CD4-positive, alpha-beta T cell treated with Interferon gamma for 1 hour (primary cell): Measurements from ENCODE around the gene DNAJC1.

Experiments used
- DNase-seq: peaks from one replicate; pipeline ENCODE4 v3.0.0-alpha.2; 2020

Gene DNAJC1

GRCh38 chr10:21754410-21755011, 249.0 kb downstream of the DNAJC1 start:
- DNase-seq: no peak

- DNase-seq: no peak
Measured at GRCh38 chr10:21753497-21754270, 249.8 kb downstream of the DNAJC1 start.

- DNase-seq: no peak
Measured at GRCh38 chr10:21751341-21752310, 251.9 kb downstream of the DNAJC1 start.

GRCh38 chr10:21750424-21750823, 253.1 kb downstream of the DNAJC1 start:
- DNase-seq: no peak

DNA sequence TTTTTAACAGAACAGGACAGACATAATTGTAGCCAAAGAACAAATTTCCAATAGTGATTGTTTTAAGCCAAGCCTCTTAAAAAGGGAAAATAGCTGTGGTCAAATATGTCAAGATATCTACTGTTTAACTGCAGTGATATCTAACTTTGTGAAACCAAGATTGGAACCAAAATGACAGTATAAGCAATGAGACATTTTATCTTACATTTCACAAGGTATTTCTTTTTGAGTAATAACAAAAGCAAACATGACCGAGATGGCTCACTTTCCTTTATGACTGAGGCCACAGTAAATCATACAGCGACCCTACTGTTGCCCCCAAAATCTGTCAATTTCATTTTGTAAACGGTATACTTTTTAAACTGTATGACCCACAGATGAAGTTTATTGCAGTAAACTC, 253.7 kb downstream of the DNAJC1 start:
- DNase-seq: no peak

DNA sequence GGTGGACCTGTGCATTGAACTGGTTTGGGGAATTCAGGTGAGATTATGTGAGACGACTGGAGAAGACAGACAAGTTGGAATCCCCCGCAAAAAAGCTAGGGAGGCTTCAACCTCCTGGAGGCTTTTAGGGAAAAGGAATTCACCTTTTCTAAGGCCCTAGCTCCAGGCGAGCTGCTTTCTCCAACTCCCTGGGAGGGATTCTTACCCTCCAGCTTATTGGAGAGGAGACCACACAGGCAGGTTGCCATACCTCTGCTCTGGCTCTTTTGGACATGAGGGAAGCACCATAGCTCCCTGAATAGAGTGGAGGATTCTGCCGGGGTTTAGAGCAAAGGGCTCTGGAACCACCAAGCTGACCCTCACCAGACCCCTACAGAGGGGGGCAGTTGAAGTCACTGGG, 255.7 kb downstream of the DNAJC1 start:
- no peak for DNase-seq

- no peak for DNase-seq
Measured at GRCh38 chr10:21746118-21746517, 257.4 kb downstream of the DNAJC1 start.

DNA sequence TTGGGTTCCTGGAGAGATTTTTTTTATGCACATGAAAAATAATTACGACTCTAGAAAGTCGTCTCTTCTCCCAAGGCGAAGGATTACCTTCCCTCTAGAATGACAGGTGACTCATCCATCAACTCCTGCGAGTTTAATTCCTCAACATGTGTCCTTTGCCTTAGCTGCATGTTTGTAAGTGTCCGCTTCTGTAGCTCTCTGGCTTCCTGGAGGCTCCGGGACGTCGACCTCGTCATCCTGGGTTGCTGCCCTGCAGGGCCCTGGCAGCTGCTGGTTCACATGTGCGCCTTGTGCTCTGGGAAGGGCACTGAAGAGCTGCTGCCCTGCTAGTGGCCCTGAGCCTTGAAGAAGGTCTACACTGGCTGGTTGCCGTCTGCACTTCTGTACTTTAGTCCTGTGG, 259.3 kb downstream of the DNAJC1 start:
- DNase-seq: no peak

- no peak for DNase-seq
Measured at GRCh38 chr10:21742740-21743412, 260.7 kb downstream of the DNAJC1 start.

- peak; percentile 57 for DNase-seq
Measured at GRCh38 chr10:21740989-21741388, 262.5 kb downstream of the DNAJC1 start.

GRCh38 chr10:21737106-21737505, 266.4 kb downstream of the DNAJC1 start:
- DNase-seq: no peak

- DNase-seq: no peak
Measured at GRCh38 chr10:21733710-21734109, 269.8 kb downstream of the DNAJC1 start.

GRCh38 chr10:21732067-21732772, 271.3 kb downstream of the DNAJC1 start:
- peak; percentile 25 for DNase-seq

DNA sequence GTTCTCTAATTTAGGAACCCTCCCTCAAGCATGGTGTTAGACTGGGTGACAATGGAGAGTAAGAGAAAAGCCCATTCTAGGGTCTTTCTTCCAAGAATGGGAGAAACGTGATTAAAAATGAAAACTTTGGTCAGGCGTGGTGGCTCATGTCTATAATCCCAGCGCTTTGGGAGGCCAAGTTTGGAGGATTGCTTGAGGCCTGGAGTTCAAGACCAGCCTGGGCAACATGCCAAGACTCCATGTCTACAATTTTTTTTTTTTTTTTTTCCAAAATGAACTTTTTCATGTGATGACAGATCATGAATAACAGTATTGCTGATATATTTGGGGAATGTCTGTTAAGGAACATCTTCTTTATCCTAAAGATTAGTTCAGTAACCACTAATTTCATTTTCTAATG, 274.9 kb downstream of the DNAJC1 start:
- DNase-seq: no peak

- DNase-seq: no peak
Measured at GRCh38 chr10:21727452-21728168, 275.9 kb downstream of the DNAJC1 start.

DNA sequence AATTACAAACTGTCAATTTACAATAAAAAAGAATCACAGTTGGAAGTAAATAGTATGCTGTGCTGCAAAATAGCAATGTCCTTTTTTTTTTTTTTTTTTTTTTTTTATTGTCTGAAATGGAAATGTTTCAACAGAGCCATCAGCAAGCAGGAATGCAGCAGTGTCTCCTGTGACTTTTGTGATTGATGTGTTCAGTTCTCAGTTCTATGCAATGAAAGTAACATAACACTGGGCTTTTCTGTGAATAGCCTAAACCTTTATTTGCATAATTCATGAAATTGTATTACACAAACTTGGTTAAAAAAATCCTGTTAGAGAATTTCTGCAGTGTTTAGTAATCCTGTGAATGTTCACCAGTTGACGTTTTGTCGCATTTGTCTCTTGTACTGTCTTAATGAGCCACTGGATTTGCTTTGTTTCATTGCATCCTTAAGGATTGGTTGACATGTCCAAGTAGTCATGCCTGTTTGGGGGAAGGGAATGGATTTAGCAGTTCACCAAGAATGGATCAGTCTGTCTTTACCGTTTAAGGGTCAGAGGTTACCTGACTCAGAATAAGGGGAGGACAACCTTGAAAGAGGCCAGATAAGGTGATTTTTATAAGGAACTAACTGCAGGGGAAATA, 276.8 kb downstream of the DNAJC1 start:
- no peak for DNase-seq

DNA sequence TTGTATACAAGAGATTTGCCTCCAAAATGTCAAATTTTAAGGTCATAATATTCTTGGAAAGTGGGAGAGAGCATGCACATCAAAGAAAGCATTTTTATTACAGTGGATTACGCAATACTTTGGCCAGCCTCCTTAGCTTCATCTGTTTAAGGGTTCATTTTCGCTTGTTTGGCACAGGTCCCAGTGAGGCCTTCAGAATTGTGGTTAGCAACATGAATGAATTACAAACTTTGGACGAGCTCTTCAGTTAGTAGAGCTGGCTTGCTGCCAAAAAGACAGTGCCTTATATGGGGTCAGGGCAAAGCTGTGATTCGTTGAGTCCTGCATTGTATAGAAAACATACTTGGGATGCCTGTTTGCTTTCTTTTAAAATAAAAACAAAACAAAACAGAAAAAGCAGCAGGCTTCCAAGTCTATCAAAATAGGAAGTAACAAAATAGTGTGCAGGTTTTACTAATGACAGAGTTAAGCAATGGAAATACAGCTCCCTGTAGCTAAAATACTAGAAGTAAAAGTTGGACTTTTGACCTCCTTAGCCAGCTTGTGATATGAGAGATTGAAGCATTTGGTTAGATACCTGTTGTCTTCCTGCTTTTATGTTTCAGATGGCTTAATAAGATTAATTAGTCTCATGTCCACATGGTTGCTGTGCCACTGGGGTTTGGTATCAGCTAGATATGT, 278.7 kb downstream of the DNAJC1 start:
- peak; percentile 38 for DNase-seq

DNA sequence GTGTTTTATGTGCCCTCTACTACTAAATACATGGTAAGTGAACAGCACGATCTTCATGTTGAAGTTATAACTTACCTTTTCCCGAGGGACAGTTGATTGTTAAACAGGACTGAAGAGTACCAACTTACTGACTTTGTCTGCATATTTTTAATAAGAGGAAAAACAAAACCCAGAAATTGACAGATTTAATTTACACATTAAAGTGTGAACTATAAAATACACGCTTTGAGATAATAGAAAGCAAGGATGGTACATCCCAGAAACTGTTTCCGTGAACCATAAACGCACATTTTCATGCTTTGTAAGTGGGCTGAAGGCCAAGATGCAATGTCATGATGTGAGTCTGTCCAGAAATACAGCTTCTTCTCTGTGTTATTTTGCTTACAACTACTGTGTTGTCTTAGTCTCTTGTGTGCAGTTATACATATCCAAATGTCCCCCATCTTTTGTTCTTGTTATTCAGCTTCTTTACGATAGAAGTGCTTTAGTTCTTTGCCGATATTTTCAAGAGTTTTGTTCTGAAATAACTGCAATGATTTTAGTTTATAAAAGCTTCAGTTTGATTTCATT, 279.4 kb downstream of the DNAJC1 start:
- no peak for DNase-seq

- no peak for DNase-seq
Measured at GRCh38 chr10:21722209-21722608, 281.3 kb downstream of the DNAJC1 start.
